Measurements from ENCODE around the gene SULT1C3. TPM values are rescaled to one million over a fixed set of nuclear protein-coding genes. Genes with fewer than 3 reads are reported as not detected.

Gene SULT1C3
- total RNA-seq, 1 experiment from 2014 or later: not detected

GRCh38 chr2:108267101-108267500 lies 27.3 kb downstream of the SULT1C3 start:
- Histone ChIP-seq H3K27me3 (replicated peaks; ENCODE audit: control insufficient read depth, insufficient read depth, low read length) (no peaks in the 10 kb centered on the region), H3K4me1 (peaks cover 15% of the 10 kb centered on the region), H3K4me3 (ENCODE audit: low read depth, low read length) (no peak overlapping the region), H3K9me3 (no peaks in the 10 kb centered on the region), H3K36me3 (ENCODE audit: control insufficient read depth, insufficient read depth, low read length) (no peaks in the 10 kb centered on the region; the same call in 1 of the 2 replicates)
- CTCF ChIA-PET: no interaction called here
- no TSS peak for BruUV-seq (replicated peaks)
- TF ChIP-seq CTCF (IDR thresholded peaks at IDR 0.05; ENCODE audit: insufficient read depth in 1 of 2, low read depth in 1 of 2, low read length in 1 of 2, severe bottlenecking in 1 of 2, unreplicated experiment in 1 of 2): no peak
- peaks cover 20% of the 10 kb centered on the region for H3K9me3 Mint-ChIP-seq (ENCODE audit: unreplicated experiment)
- H3K36me3 Mint-ChIP-seq (ENCODE audit: insufficient read depth, unreplicated experiment): no peaks in the 10 kb centered on the region
- H3K4me1 Mint-ChIP-seq (ENCODE audit: low read depth, unreplicated experiment): peaks cover 40% of the 10 kb centered on the region
- H3K27me3 Mint-ChIP-seq (ENCODE audit: insufficient read depth, unreplicated experiment): no peaks in the 10 kb centered on the region
- H3K27ac Mint-ChIP-seq (ENCODE audit: unreplicated experiment): no peak overlapping the region
- intact Hi-C loops (cut with micrococcal nuclease; ENCODE audit: unreplicated experiment): loop anchor here (2.0 kb wide), 1 partner anchor 48 kb away; no protein-coding TSS in a partner anchor
- H3K4me3 Mint-ChIP-seq (ENCODE audit: unreplicated experiment): no peak overlapping the region
- POLR2A ChIA-PET: no interaction called here
- DNase-seq: no peak

GRCh38 chr2:108268001-108268400 lies 28.2 kb downstream of the SULT1C3 start:
- no peak for DNase-seq
- no peak overlapping the region for H3K4me3 ChIP-seq (ENCODE audit: low read depth, low read length)
- BruUV-seq (replicated peaks): no TSS peak
- H3K9me3 ChIP-seq: no peaks in the 10 kb centered on the region
- POLR2A ChIA-PET: no interaction called here
- Mint-ChIP-seq H3K4me1 (ENCODE audit: low read depth, unreplicated experiment) (peaks cover 40% of the 10 kb centered on the region), H3K9me3 (ENCODE audit: unreplicated experiment) (peaks cover 20% of the 10 kb centered on the region), H3K36me3 (ENCODE audit: insufficient read depth, unreplicated experiment) (no peaks in the 10 kb centered on the region), H3K27me3 (ENCODE audit: insufficient read depth, unreplicated experiment) (no peaks in the 10 kb centered on the region), H3K4me3 (ENCODE audit: unreplicated experiment) (no peak overlapping the region), H3K27ac (ENCODE audit: unreplicated experiment) (no peak overlapping the region)
- CTCF ChIA-PET: no interaction called here
- intact Hi-C loops (cut with micrococcal nuclease; ENCODE audit: unreplicated experiment): no loop called here
- no peak for TF ChIP-seq CTCF (IDR thresholded peaks at IDR 0.05; ENCODE audit: insufficient read depth in 1 of 2, low read depth in 1 of 2, low read length in 1 of 2, severe bottlenecking in 1 of 2, unreplicated experiment in 1 of 2)
- H3K27me3 ChIP-seq (replicated peaks; ENCODE audit: control insufficient read depth, insufficient read depth, low read length): no peaks in the 10 kb centered on the region
- H3K36me3 ChIP-seq (ENCODE audit: control insufficient read depth, insufficient read depth, low read length): no peaks in the 10 kb centered on the region; the same call in 1 of the 2 replicates
- H3K4me1 ChIP-seq: peaks cover 15% of the 10 kb centered on the region

- H3K4me1 ChIP-seq: peaks cover 15% of the 10 kb centered on the region
- intact Hi-C loops (cut with micrococcal nuclease; ENCODE audit: unreplicated experiment): no loop called here
- no TSS peak for BruUV-seq (replicated peaks)
Observed at GRCh38 chr2:108270346-108270745, 30.6 kb downstream of the SULT1C3 start.

More at GRCh38 chr2:108270346-108270745, 30.6 kb downstream of the SULT1C3 start:
- ChIA-PET CTCF (no interaction called here), POLR2A (no interaction called here)
- TF ChIP-seq CTCF (IDR thresholded peaks at IDR 0.05; ENCODE audit: insufficient read depth in 1 of 2, low read depth in 1 of 2, low read length in 1 of 2, severe bottlenecking in 1 of 2, unreplicated experiment in 1 of 2): no peak
- Histone ChIP-seq H3K27me3 (replicated peaks; ENCODE audit: control insufficient read depth, insufficient read depth, low read length) (no peaks in the 10 kb centered on the region), H3K36me3 (ENCODE audit: control insufficient read depth, insufficient read depth, low read length) (no peaks in the 10 kb centered on the region; the same call in 1 of the 2 replicates), H3K9me3 (no peaks in the 10 kb centered on the region), H3K4me3 (ENCODE audit: low read depth, low read length) (no peak overlapping the region)
- Mint-ChIP-seq H3K4me1 (ENCODE audit: low read depth, unreplicated experiment) (peaks cover 27% of the 10 kb centered on the region), H3K36me3 (ENCODE audit: insufficient read depth, unreplicated experiment) (no peaks in the 10 kb centered on the region), H3K27ac (ENCODE audit: unreplicated experiment) (no peak overlapping the region), H3K4me3 (ENCODE audit: unreplicated experiment) (no peak overlapping the region), H3K9me3 (ENCODE audit: unreplicated experiment) (peaks cover 16% of the 10 kb centered on the region), H3K27me3 (ENCODE audit: insufficient read depth, unreplicated experiment) (no peaks in the 10 kb centered on the region)
- no peak for DNase-seq
